HG03108 (cell line): ENCODE data around the gene AFAP1L2.

ENCODE experiments used
- ATAC-seq: cut with Tn5 transposase; IDR thresholded peaks from one replicate; pipeline ENCODE4 v1.9.1; 2021; ENCODE audit warnings: moderate library complexity; ENCODE audit not compliant: unreplicated experiment

The AFAP1L2 gene

DNA sequence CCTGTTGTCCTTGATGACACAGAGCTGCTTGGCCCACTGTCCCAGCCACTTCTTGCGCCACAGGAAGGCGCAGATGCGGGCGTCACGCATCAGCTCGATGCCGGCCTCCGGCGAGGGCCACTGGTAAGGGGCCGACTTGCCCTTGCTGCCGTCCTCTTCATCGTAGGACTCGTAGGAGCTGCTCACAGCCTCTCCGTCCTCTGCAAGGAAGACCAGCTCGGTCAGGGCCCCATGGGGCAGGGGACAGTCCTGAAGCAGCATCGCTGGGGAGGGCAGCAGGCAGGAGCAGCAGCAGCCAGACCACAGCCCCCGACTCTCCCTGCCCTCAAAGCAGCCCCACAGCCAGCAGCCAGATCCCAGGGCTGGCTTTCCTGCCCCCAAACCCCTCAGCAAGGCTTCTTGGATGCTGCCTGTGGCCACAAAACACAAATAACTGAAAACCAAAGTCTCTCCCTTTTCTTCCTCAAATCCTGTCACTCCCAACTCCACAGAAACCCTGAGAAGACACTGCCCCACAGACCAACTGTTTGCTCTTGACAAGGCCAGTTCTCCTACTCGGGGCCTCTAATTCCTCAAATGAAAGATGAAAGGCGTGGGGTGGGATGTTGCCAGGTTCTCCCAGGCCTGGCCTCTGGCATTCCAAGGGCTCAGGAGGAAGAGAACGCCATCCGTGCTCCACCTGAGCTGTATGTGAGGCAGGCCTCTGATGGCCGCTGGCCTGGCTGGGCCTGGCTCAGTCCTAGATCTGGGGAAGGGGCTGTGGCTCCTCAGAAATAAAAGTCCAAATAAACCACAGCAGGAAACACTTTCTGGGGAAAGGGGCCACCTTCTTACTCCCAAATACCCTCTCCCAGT is 88.5 kb downstream of the AFAP1L2 start:
- no peak for ATAC-seq

DNA sequence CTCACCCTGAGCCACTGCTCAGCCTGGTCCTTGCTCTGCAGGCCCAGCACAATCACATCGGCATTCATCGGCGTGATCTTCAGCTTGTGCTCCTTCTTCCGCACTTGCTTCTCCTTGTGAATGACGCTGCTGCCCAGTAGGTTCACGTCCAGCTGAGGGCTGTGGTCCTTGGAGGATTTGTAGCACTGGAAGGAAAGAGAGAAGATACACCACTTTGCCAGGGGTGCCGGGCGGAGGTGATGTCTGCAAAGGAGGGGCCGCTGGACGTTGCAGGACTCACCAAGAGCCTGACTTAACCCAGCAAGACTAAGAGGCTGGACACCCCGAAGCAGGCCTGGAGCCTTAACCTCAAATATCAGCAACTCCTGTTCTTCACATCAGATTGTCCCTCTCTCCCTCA is 90.4 kb downstream of the AFAP1L2 start:
- ATAC-seq = no peak

DNA sequence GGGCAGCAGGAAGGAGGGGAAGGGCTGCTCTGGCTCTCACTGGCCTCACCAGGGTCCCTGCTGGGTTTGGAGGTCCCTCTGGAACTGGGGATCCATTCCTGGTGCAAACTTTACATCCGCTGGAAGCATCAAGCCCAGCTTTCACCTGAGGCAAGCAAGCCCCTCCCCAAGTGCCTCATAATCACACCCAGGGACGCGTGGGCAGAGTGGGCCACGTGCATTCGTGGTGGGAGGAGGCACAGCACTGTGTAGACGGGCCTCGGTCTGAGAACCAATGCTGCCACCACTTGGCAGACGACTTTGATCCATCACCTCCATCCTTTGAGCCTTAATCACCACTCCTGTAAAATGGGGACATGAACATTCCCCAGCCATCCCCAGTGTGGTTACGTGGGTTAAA is 91.2 kb downstream of the AFAP1L2 start:
- ATAC-seq = no peak

DNA sequence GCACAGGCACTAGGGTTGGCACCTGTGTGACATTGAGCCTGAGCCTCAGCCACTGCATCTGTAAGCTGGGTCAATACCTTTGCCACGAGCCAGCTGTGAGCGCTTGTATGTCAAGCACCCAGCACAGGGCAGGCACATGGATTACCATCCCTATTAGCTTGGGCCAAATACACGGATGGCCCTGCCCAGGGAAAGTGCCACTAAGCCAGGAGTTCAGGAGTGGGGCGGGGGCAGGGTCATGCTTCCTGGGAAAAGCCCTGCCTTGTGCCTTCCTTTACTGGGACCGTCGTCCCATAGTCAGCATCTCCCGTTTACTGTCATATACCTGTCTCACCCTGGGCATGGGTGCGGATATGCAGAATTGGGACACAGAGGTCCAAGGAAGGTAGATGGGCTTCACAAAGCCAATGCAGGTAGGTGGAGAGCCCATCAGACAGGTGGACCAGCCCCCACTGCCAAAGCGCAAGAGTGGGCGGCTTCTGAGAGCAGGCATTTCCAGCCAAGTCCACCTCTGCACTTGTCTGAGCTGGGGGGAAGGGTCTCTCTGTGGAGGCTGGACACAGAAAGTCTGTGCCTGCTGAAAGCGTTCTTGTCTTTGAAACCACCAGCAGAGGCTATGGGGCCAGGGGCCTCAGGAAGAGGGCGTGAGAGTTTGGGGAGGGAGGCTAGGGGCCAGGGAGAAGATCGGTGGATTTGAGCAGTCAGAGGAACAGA is 92.6 kb downstream of the AFAP1L2 start:
- ATAC-seq = no peak

DNA sequence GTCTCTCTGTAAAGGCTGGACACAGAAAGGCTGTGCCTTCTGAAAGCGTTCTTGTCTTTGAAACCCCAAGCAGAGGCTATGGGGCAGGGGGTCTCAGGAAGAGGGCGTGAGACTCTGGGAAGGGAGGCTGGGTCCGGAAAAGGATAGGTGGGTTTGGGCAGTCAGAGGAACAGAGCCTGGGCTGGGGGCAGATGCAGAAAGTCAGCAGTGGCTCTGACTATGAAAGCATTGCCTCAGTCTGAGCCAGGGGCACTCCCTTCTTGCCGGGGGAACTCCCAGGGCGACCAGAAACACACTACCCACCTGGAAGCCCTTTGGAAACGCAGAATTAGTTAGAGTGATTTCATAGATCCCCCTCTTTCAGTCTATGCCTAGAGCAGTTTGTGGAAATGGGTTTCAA is 93.3 kb downstream of the AFAP1L2 start:
- no peak for ATAC-seq

DNA sequence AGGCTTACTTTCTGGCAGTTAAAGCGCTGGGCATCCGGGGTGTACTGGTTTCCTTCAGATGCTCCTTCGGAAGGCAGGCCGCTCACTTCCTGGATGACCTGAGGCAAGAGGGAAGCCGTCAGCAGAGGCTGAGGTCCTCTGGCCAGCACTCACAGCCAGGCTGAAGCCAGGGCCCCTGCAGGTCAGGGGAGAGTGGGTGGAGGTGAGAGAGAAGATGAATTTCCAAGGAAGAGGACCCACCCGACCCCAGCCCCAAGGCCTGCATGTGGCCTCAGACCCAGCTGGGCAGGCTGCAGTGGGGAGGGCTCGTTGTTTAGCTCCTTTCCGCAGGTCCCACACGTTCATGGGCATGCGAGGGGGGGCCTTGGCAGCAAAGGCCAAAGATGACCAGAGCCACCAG is 94.0 kb downstream of the AFAP1L2 start:
- ATAC-seq = no peak

DNA sequence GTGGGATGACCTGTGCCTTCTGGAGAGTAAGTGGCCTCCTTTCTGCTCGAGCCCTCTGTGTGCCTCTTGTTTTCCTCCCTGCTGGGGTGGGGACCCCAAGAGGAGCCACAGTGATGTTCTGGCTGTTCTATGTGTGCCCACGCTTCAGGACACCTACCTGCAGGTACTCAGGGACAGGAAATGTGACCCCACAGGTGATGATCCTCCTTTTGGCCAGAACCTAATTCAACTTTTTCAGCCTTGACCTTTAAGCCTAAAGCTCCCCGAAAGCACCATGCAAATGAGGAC is 95.0 kb downstream of the AFAP1L2 start:
- ATAC-seq = no peak

DNA sequence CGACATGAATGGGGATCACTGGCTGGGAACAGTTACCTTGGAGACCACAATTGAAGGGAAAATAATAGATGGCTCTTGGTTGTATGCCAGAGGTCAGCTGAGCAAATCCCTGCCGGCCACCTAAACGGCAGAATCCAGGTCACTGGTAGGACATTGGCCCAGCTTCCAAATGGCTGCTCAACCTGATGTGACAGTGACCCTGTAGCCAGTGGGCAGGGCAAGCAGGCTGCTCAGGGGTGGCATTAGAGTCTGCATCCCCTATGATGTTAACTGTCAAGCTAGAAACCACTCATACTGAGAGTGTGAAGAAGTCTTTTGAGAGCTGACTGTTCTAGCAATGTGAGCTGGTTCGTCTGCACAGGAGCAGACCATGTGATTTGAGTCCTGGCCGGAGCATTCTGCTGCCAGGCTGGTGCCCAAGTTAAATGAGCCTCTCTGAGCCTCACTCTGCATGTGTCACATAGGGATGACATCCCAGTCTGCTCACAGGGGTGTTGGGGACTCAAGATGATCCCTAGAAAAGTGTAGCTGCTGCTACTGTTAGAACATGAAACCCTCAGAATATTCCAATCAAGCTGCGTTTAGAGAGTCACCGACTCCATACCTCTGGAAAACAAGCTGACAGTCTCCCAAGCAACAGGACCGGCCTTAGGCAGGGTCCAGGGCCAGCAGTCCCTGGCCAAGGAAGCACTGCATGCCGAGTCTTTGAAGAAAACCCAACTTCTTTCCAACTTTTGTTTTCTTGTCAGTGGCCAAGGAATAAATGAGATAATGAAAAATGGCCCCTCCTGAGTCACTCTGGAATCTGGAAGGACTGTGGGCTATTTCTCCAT is 95.6 kb downstream of the AFAP1L2 start:
- no peak for ATAC-seq

DNA sequence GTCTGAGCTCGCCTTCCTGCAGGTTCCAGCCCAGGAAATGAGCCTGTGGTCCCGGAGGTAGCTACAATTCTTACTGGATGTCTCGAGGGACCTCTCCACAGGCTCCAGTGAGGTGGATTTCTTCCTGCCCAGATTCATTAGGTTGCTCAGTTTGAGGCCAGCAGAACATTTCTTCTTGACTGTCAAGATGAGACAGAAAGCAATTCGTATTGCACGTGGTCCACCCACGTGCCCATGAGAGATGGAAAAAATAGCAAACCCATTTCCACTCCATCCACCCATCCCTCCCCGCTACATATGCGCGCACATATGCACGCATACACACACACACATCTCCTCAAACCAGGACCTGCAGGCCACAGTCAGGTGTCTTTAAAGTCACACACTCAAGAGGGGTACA is 96.6 kb downstream of the AFAP1L2 start:
- ATAC-seq = no peak

DNA sequence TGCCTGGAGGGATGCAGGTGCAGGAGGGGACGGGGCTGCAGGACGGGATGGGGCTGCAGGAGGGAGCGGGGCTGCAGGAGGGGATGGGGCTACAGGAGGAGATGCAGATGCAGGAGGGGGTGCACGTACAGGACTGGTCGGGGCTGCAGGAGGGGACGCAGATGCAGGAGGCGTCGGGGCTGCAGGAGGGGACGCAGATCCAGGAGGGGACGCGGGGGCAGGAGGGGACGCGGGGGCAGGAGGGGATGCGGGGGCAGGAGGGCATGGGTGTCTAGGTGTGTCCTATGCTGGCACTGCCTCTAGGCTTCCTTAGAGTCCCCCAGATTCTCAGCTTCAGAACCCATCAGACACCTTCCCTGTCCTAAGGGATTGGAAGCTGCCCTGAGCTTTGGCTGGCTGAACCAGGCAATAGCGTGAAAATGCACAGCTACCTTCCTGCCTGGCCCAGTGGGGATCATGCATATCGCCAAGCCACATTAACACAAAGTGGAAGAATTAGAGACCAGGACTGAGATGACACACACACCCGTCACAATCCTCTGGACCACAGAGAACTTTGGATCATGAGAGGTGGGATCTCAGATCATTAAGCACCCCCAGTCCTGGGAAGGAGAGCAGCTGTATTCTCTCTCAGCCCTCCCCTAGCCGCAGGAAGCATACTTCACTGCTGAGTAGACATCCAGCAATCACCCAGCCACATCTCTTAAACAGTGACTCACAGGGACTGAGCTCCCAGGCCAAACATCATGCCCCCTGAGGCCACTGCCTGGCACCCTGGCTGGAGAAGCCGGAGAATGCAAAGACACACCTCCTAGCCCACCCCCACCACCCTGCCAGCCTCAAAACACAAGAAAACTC is 98.0 kb downstream of the AFAP1L2 start:
- no peak for ATAC-seq

DNA sequence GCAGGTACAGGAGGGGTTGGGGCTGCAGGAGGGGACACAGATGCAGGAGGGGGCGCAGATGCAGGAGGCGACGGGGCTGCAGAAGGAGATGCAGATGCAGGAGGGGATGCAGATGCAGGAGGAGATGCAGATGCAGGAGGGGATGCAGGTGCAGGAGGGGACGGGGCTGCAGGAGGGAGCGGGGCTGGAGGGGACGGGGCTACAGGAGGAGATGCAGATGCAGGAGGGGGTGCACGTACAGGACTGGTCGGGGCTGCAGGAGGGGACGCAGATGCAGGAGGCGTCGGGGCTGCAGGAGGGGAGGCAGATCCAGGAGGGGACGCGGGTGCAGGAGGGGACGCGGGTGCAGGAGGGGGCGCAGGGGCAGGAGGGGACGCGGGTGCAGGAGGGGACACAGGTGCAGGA is 98.8 kb downstream of the AFAP1L2 start:
- no peak for ATAC-seq

DNA sequence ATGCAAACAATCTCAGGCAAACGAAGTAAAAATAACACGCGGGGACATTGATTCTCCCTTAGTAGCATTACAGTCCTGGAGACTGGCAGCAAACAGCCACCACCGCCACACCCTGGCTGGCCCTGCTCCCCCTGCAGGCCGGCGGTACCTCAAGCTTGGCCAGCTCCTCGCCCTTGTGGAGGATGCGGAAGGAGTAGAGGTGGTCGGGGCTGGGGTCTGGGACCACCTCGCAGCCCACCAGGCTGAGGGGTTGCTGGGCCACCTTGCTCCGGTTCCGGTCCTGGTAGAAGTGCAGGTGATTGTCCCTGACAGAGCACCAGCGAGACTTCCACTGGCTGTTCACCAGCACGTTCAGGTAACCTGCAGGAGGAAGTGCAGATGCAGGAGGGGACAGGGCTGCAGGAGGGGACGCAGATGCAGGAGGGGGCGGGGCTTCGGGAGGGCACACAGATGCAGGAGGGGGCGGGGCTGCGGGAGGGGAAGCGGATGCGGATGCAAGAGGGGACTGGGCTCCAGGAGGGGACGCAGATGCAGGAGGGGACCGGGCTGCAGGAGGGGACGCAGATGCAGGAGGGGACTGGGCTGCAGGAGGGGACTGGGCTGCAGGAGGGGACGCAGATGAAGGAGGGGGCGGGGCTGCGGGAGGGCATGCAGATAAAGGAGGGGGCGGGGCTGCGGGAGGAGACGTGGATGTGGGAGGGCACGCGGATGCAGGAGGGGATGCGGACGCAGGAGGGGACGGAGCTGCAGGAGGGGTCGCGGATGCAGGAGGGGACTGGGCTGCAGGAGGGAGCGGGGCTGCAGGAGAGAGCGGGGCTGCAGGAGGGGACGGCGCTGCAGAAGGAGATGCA is 99.5 kb downstream of the AFAP1L2 start:
- ATAC-seq = peak; percentile 61

DNA sequence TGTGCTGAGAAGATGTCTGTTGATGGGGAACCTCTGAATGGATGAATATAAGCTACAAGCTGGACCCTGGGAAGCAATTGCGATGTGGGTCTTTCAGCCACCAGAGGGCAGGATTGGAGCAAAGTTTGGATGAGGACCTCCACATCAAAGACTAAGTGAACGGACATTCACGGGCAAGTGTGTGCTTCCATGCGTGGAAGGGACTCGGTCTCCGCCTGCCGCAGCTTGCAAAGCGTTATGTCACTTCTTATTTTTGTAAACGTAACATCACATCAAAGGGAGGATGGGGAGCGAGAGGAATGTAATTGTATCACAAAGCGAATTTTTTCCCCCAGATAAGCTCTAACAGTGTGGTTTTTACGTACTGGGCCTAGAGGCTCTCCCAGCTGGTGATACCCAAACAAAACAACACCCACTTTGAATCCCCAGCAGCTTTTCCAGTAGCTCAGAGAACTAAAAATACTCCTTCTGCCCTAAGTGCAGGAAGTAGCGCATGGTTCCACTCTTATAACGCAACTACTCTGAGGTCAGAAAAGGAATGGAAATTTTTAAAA is 100.2 kb downstream of the AFAP1L2 start:
- ATAC-seq = peak; percentile 83

DNA sequence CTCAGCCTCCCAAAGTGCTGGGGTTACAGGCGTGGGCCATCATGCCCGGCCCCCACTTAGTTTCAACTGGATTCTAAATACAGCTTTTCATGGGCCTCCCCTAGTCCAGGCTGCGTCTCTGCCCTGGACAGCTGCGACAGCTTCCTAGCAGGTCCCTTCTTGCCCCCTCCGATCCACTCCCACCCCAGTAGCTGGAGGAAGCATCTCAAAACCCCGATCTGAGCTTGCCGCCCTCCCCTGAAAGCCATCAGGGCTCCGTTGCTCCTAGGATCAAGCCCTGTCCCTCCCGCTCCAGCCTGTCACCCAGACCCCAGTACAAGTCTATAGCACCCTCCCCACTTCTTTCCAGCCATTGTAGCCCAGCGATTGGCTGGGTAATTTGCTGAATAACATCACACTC is 100.7 kb downstream of the AFAP1L2 start:
- no peak for ATAC-seq

DNA sequence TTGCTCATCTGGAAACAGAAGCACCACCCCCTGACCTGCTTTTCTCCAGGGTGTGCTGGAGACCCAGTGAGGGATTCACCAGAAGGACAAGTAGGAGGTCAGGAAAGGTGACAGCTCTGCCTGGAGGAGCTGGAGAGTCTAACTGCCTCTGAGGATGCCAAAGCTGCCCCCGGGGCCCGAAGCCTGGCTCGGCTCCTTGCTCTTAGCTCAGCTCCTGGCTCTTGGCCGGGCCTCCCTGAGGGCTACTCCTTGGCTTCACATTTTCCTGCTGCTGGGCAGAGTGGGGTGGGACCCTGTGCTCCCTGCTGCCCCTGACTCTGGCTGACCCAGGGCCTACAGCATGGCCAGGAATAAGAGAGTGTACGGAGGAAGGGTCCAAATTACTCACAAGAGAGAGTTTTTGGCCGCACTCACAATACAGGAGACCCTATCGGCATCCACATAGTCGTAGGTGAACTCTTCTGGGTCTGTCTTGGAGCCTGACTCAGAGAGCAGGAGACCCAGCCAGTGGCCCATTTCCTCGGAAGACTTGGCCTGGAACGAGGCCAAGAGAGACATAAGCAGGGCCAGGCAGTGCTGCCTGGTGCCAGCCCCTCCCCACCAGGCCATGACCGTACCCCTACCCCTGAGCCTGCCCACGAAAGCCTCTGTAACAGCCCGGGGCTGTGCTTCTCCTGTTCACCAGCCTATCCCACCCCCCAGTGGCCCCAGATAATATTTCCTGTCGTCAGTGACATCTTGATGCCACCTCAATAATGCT is 102.2 kb downstream of the AFAP1L2 start:
- no peak for ATAC-seq

DNA sequence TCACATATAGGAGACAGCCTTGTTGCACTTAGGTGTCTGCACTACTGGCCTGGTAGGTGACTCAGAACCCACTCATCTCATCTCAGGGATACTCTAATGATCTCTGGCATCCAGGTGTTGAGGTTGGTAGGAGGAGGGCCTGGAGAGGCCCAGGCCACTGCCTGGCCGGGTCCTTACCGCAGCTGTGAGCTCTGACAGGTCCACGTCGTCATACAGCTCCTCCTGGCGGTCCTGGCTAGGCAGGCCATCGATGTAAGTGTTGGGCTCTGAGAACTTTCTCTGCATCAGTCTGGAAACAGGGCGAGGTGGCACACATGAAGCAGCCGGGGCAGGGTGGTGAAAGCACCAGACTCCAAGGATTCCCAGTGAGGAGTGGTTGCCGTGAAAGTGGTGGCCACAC is 103.1 kb downstream of the AFAP1L2 start:
- ATAC-seq = no peak

DNA sequence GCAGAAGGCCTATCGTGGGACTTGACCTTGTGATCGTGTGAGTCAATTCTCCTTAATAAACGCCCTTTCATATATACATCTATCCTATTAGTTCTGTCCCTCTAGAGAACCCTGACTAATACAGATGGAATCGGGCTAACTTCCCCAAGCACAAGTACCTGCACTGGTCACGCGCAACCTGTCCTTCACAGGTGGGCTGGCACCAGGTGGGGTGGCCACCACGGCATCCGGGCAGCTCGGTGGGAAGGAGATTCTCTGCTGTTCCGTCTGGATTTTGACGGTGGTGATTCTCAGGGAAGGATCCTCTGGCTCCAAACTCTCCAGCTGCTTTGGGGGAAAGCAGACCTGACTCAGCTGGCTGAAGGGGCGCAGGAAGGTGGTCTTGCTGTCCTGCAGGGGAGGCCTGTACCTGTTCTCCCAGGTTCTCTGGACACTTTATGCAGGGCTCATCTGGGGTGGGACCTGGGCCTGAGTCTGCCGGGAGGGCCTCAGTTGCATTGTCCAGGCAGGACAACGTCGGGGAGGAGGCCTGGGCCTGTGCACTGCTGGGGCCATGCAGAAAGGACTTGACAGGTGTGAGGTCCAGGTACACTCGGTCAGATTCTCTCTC is 104.2 kb downstream of the AFAP1L2 start:
- no peak for ATAC-seq

DNA sequence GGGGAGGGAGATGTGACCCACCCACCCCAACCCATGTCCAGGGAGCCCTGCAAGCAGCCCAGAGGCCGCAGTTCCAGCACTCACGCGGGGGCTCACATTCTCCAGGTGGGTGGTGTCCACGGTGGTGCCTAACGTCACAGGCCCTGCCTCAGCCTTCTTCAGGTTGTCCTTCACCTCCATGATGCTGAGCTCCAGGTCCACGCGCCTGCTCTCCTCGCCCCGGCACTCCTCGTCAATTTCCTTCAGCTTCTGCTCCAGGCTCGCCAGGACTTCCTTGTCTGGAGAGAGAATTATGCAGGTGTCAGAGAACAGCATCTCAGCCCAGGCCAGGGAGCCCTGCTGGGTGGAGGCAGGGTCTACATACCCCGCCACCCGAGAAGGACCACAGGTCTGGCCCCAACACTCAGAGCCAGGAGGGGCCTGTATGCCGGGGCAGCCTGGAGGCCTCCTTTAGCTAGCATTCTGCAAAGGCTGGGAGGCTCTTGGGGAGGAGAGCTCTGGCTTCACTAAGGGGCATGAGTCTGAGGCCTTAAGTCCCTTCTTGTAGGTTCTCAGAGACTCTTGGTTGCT is 107.1 kb downstream of the AFAP1L2 start:
- no peak for ATAC-seq
